Measurements from ENCODE around the gene SPOCK2. TPM values are rescaled to one million over a fixed set of nuclear protein-coding genes. Genes with fewer than 3 reads are reported as not detected.

The SPOCK2 gene
- total and polyA plus RNA-seq, 2 of the 13 experiments (the other 11 are each of a cell fraction or from before 2014, with no cell fraction given): 8.6 to 30.6 TPM

DNA sequence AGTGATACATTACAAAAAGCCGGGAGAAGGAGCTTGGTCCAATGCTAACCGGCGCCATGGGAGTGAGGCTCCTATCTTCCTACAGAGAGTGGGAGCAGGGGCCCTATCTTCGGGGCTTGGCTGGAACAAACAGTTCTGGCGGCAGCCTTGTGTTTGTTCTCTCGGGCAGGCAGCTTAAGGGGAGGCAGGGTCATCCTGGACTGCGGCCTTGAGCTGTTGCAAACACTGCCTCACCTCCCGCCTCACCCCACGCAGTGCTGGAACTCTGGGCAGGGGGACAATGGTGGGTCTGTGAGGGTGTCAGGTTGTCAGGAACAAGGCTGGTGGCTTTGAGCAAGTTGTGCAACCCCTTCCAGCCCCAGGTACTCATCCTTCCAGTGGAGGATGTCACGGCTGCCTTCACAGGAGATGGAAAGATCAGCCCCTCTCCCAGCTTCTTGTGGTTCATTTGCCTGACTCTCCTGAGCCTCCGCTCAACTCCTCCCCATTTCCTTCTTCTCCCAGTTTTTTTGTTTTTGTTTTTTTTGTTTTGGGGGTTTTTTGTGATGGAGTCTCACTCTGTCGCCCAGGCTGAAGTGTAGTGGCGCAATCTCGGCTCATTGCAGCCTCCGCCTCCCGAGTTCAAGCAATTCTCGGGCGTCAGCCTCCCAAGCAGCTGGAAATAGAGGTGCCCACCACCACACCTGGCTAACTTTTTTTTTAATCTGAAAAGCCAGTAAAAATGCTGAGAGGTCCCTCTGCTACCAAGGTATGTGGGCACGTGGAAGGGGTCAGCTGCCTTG, 57.4 kb downstream of the SPOCK2 start (continued):
- TF ChIP-seq, protein P1, sequence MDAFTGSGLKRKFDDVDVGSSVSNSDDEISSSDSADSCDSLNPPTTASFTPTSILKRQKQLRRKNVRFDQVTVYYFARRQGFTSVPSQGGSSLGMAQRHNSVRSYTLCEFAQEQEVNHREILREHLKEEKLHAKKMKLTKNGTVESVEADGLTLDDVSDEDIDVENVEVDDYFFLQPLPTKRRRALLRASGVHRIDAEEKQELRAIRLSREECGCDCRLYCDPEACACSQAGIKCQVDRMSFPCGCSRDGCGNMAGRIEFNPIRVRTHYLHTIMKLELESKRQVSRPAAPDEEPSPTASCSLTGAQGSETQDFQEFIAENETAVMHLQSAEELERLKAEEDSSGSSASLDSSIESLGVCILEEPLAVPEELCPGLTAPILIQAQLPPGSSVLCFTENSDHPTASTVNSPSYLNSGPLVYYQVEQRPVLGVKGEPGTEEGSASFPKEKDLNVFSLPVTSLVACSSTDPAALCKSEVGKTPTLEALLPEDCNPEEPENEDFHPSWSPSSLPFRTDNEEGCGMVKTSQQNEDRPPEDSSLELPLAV (CRISPR knock-in tag; conservative IDR thresholded peaks at IDR 0.05; ENCODE audit: low read depth): no peak
- TF ChIP-seq AGO1 (IDR thresholded peaks at IDR 0.05; ENCODE audit: low read depth, low read length, poor library complexity, severe bottlenecking) (no peak), RFX3 (CRISPR knock-in tag; IDR thresholded peaks at IDR 0.05) (no peak), ESRRA (CRISPR knock-in tag; IDR thresholded peaks at IDR 0.05; ENCODE audit: low read depth) (peak; percentile 80), PHF5A (CRISPR knock-in tag; IDR thresholded peaks at IDR 0.05; ENCODE audit: low read depth, unreplicated experiment) (no peak), ZNF235 (CRISPR knock-in tag; IDR thresholded peaks at IDR 0.05; ENCODE audit: borderline replicate concordance) (no peak), ZNF431 (CRISPR knock-in tag; IDR thresholded peaks at IDR 0.05; ENCODE audit: borderline replicate concordance, low read depth) (no peak), ZNF329 (CRISPR knock-in tag; IDR thresholded peaks at IDR 0.05; ENCODE audit: low read depth) (no peak), ZNF670 (CRISPR knock-in tag; IDR thresholded peaks at IDR 0.05; ENCODE audit: borderline replicate concordance) (no peak), ATRX (CRISPR knock-in tag; IDR thresholded peaks at IDR 0.05; ENCODE audit: borderline replicate concordance) (no peak), ZNF207 (IDR thresholded peaks at IDR 0.05; ENCODE audit: borderline replicate concordance) (no peak), CBX2 (IDR thresholded peaks at IDR 0.05; ENCODE audit: low read depth, low read length) (no peak), CBX2 (CRISPR knock-in tag; IDR thresholded peaks at IDR 0.05; ENCODE audit: low read depth) (no peak), NR2F6 (IDR thresholded peaks at IDR 0.05) (peak; percentile 87), NR2F6 (CRISPR knock-in tag; IDR thresholded peaks at IDR 0.05) (peak; percentile 95), PAF1 (CRISPR knock-in tag; IDR thresholded peaks at IDR 0.05) (no peak), ZNF720 (CRISPR knock-in tag; IDR thresholded peaks at IDR 0.05) (no peak), RORA (CRISPR knock-in tag; IDR thresholded peaks at IDR 0.05) (no peak), JDP2 (CRISPR knock-in tag; IDR thresholded peaks at IDR 0.05; ENCODE audit: borderline replicate concordance) (no peak; the same call in 1 of the 2 replicates)
- TF ChIP-seq, protein P2, sequence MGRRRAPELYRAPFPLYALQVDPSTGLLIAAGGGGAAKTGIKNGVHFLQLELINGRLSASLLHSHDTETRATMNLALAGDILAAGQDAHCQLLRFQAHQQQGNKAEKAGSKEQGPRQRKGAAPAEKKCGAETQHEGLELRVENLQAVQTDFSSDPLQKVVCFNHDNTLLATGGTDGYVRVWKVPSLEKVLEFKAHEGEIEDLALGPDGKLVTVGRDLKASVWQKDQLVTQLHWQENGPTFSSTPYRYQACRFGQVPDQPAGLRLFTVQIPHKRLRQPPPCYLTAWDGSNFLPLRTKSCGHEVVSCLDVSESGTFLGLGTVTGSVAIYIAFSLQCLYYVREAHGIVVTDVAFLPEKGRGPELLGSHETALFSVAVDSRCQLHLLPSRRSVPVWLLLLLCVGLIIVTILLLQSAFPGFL (CRISPR knock-in tag; IDR thresholded peaks at IDR 0.05): no peak
- TF ChIP-seq, protein P3, sequence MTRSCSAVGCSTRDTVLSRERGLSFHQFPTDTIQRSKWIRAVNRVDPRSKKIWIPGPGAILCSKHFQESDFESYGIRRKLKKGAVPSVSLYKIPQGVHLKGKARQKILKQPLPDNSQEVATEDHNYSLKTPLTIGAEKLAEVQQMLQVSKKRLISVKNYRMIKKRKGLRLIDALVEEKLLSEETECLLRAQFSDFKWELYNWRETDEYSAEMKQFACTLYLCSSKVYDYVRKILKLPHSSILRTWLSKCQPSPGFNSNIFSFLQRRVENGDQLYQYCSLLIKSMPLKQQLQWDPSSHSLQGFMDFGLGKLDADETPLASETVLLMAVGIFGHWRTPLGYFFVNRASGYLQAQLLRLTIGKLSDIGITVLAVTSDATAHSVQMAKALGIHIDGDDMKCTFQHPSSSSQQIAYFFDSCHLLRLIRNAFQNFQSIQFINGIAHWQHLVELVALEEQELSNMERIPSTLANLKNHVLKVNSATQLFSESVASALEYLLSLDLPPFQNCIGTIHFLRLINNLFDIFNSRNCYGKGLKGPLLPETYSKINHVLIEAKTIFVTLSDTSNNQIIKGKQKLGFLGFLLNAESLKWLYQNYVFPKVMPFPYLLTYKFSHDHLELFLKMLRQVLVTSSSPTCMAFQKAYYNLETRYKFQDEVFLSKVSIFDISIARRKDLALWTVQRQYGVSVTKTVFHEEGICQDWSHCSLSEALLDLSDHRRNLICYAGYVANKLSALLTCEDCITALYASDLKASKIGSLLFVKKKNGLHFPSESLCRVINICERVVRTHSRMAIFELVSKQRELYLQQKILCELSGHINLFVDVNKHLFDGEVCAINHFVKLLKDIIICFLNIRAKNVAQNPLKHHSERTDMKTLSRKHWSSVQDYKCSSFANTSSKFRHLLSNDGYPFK (CRISPR knock-in tag; IDR thresholded peaks at IDR 0.05; ENCODE audit: borderline replicate concordance): peak; percentile 31; the same call in 1 of the 2 replicates
- TF ChIP-seq, protein P4, sequence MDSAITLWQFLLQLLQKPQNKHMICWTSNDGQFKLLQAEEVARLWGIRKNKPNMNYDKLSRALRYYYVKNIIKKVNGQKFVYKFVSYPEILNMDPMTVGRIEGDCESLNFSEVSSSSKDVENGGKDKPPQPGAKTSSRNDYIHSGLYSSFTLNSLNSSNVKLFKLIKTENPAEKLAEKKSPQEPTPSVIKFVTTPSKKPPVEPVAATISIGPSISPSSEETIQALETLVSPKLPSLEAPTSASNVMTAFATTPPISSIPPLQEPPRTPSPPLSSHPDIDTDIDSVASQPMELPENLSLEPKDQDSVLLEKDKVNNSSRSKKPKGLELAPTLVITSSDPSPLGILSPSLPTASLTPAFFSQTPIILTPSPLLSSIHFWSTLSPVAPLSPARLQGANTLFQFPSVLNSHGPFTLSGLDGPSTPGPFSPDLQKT (CRISPR knock-in tag; IDR thresholded peaks at IDR 0.05; ENCODE audit: borderline replicate concordance): no peak
- TF ChIP-seq, protein P5, sequence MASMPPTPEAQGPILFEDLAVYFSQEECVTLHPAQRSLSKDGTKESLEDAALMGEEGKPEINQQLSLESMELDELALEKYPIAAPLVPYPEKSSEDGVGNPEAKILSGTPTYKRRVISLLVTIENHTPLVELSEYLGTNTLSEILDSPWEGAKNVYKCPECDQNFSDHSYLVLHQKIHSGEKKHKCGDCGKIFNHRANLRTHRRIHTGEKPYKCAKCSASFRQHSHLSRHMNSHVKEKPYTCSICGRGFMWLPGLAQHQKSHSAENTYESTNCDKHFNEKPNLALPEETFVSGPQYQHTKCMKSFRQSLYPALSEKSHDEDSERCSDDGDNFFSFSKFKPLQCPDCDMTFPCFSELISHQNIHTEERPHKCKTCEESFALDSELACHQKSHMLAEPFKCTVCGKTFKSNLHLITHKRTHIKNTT (CRISPR knock-in tag; IDR thresholded peaks at IDR 0.05): no peak

Data from HepG2 (cell line).